ENCODE measurements around the gene SDHAF1.
"Not testable (repeated sequence)": the region's sequence is repeated elsewhere in the genome, so short reads cannot be mapped to it uniquely, and the experiment has no call there.

SDHAF1 gene

DNA sequence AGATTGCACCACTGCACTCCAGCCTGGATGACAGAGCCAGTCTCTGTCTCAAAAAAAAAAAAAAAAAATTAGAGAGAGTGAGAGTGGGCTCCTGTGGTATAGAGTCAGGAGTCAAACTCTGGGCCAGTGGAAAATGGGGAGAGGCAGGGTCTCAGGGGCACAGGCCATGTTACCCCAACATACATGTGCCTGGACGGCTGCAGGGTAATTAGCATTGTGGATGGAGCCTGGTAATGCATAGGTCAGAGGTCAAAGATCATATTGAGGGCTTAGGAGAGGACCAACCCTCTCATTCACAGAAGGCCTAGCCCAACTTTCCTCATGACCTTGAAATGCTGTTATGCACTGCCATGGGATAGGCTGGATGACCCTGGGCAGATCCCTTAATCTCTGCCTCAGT, 30.6 kb downstream of the SDHAF1 start:
- DNase-seq = no peak

DNA sequence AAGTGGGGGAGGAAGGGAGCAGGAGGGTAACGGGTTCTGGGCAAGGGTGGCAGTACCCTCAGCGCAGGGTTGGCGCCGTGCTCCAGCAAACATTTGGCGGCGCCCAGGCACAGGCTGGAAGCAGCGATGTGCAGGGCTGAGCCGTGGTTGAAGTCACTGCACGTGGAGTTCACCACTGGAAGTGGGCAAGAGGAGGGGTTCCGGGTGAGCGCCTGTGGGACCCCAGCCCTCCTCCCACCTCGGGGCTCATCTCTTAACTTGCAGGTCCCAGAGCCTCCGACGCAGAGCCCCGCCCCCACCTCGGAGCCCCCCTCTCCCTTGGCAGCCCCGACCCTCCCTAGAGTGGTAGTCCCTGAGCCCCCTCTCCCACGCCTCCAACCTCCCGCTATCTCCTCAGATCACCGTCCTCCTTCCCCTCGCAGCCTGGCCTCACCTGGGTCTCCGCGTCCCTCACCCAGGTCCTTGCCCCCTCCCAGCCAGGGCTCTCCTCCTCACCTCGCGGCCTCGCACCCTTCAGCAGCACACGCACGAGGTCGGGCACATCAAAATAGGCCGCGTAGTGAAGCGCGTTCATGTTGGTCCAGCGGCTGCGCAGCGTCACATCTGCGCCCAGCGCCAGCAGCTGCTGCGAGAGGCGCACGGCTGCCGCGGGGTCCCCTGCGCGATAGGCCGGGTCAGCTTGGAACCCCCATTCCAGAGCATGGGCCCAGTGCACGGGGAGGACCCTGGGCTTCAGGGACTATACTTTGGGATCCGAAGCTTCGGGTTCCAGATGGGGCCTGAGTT, 31.3 kb downstream of the SDHAF1 start:
- no peak for DNase-seq

DNA sequence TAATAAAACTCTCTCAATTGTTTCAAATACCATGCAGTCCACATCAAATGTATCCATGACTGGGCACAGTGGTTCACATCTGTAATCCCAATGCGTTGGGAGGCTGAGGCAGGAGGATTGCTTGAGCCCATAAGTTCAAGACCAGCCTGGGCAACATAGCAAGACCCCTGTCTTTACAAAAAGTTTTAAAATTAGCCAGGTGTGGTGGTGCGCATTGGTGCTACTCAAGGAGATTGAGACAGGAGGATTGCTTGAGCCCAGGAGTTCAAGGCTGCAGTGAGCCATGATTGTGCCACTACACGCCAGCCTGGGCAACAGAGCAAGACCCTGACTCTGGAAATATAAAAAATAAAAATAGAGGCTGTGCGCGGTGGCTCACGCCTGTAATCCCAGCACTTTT, 32.7 kb downstream of the SDHAF1 start:
- no peak for DNase-seq

DNA sequence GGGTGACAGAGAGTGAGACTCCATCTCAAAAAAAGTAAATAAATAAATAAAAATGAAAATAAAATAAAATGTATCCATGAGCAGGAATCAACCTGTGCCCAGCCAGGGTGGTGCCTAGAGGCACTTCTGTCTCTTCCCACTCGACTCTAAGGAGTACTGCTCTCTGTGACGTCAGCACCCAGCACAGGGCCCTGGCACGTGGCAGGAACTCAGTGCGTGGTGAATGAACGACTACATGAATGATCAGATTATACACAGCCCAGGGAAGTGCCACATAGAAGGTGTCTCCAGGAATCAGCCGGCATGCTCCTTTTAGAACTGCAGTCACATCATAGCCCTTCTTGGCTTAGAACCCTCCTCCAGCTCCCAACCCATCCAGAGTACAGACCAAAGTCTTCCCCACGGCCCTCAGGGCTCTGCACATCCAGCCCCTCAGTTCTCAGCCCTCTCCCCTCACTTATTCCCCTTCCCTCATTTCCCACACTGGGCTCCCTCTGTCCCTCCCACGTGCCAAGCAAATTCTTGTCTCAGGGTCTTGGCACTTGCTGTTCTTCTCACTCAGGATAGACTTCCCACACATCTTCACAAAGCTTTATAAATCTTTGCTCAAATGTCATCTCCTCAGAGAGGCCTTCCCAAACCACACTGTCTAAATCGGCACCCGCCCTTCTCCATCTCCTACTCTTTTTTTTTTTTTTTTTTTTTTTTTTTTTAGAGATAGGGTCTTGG, 33.5 kb downstream of the SDHAF1 start:
- DNase-seq = no peak

DNA sequence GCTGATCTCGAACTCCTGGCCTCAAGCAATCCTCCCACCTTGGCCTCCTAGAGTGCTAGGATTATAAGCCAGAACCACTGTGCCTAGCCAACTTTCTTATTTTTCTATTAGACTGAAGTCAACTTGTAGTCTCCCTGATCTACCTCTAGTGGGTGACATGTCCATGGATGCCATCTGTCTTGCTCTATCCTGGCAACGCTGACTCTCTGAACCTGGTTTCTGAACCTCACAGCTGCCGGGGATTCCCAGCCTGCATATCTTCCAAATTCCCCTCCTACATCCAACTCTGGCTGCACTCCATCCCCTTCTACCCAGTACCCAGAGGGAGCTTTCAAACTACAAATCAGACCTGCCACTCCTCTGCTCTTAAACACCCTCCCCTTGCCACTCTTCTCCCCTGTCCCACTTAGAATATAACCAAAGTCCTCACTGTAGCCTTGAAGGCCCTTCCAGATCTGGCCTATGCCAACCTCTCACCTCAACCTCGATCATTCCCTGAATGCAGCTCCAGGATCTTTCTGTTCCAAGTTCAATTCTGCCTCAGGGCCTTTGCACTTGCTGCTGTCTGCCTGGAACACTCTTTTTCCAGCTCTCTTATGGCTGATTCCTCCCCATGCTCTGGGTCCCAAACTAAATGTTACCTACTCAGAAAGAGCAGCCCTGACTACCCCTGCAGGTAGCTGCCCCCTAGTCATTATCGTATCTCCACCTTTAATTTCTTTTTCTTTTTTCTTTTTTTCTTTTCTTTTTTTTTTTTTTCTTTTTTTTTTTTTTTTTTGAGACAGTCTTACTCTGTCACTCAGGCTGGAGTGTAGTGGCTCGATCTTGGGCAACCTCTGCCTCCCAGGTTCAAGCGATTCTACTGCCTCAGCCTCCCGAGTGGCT, 35.5 kb downstream of the SDHAF1 start:
- no peak for DNase-seq

DNA sequence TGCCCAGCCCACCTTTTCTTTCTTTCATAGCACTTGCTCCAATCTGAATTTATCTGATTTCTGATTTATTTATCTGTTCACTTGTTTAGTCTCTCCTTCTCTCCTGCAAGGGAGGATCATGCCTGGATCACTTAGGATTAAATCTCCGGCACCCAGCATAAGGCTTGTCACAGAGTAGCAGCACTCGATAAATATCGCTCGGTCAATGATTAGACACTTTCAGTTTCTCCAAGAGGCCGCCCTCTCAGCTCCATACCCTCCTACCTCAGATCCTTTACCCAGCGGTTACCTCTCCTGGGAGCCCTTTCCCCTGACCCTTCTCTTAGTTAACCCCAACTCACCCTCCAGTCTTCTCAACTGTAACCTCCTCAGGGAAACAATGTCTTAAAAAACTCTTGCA, 36.3 kb downstream of the SDHAF1 start:
- DNase-seq = no peak

DNA sequence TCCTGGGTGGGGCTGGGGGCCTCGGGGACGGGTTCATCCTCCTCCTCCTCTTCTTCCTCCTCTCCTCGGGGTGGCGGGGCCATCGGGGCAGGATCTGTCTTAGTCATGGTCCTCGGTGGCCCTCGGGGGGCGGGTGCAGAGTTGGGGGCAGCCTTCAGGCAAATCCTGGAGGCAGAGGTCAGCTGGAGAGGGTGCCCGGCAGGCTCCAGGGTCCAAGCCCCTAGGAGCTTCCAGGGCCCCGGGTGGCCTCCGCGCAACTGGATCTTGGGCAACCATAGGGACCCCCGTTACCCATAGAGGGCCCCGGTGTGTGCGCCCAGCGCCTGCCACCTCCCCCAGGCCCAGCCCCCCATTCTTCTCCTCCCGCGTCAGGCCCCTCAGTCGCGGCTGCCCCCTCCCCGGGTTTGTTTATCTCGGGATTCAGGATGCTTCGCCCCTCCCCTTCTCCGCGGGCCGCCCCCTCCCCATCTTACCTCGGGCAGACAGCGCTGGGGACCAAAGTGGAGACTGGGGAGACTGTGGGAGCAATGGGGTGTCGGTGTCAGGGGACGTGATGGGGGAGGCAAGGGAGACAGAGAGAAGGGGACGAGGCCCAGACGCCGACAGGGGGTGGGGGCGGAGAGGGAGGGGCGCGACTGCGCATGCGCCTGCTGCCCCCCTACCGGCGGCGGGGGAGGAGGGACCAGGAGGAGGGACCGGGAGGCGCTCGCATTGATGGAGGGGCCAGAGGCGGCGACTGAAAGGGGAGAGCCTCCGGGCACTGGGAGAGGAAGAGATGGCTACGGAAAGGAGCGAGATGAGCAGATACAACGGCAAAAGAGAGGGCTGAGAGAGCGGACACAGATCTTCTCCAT, 37.5 kb downstream of the SDHAF1 start, which contains the start of gene CLIP3:
CLIP3 (minus strand) TSS at position 623 of the 854 bp plus-strand sequence; CDS start at position 107, 516 bp downstream.
- DNase-seq = peak; percentile 69

DNA sequence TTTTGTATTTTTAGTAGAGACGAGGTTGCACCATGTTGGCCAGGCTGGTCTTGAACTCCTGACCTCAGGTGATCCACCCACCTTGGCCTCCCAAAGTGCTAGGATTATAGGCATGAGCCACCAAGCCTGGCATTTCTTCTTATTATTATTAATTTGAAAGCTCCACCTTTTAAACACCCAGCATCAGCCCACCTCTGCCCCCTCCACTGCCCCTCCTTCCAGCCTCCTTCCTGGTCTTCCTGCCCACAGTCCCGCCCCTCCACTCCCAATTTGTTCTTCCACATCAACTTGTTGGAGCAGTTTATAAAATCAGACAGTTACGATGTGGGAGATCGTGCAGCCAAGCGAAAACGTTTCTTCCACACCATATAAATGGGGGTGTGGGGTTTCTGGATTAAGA, 45.5 kb downstream of the SDHAF1 start:
- DNase-seq = no peak

DNA sequence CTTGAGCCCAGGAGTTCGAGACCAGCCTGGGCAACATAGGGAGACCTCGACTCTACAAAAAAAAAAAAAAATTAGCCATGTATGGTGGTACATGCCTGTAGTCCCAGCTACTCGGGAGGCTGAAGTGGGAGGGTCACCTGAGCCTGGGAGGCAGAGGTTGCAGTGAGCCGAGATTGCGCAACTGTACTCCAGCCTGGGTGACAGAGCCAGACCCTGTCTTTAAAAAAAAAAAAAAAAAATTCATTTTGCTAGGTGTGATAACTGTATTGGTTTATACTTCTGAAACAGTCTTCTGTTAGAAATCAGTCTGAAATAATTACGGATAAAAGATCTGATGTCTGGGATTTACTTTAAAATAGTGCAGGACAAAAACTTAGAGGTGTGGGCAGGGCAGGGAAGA, 46.1 kb downstream of the SDHAF1 start:
- DNase-seq = not testable (repeated sequence)

DNA sequence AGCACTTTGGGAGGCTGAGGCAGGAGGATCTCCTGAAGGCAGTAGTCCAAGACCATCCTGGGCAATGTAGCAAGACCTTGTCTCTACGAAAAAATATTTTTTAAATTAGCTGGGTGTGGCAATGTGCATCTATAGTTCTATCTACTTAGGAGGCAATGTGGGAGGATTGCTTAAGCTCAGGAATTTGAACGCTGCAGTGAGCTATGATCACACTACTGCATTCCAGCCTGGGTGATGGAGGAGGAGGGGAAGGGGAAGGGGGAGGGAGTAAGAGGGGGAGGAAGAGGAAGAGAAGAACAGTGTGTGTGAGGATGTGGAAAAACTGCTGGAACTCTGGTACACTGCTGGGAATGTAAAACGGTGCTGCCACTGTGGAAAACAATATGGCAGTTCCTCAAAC, 46.8 kb downstream of the SDHAF1 start:
- no peak for DNase-seq

DNA sequence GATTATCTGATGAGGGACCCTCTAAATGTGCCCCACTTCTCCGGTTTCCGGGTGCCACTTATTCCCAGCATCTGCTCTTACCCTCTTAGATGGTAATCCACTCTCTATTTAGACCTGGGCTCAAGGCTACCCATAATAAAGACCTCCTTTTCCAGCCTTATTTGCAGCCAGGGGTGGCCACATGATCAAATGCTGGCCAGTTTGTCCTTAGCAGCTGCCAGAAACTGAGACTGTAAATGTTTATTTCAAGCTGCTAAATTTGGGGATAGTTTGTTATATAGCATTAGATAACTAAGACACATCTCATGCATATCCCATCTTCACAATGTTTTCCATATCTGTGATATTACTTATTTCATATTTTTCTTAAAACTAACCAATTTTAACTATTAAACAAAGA, 49.0 kb downstream of the SDHAF1 start:
- DNase-seq = no peak
